Endothelial cell of umbilical vein (primary cell): ENCODE measurements around the gene POU2F3. TPM values are rescaled to one million over a fixed set of nuclear protein-coding genes. Genes with fewer than 3 reads are reported as not detected.

ENCODE experiments used
- BruUV-seq: library from RNA; stranded (reverse); fragments of 400-500 nt; replicated peaks from 2 replicates; lab custom pipeline; 2021; lab: Mats Ljungman, UMichigan
- CTCF ChIA-PET: fragments of 300-600, 350-600 bp; sonication (Branson Sonifier 250); formaldehyde crosslinking; loops from one replicate; lab custom pipeline; 2021; ENCODE audit warnings: antibody characterized with exemption, inconsistent platforms; lab: Charles Lee
- POLR2A ChIA-PET: fragments of 300-600, 350-600 bp; sonication (Branson Sonifier 250); formaldehyde crosslinking; loops from one replicate; lab custom pipeline; 2021; ENCODE audit warnings: antibody characterized with exemption, inconsistent platforms; lab: Charles Lee
- DNase-seq: peaks from one replicate; pipeline ENCODE4 v3.0.0-alpha.2; 2011; ENCODE audit warnings: low read depth, low spot score
- FAIRE-seq: peaks from 2 replicates; lab custom pipeline; 2011; peaks lifted over from hg19 to GRCh38; lab: Jason Lieb, UNC
- H2AFZ ChIP-seq: 2 replicates; pipeline ENCODE4 v1.6.0; 2012; ENCODE audit warnings: low read depth, low read length, control low read depth, inconsistent platforms
- H3K27ac ChIP-seq: 2 replicates; pipeline ENCODE4 v1.5.1; 2011; ENCODE audit warnings: low read depth, mild to moderate bottlenecking, control low read depth, low read length, moderate library complexity; ENCODE audit not compliant: insufficient read depth
- H3K27me3 ChIP-seq, 2 experiments: 2 replicates each; pipeline versions ENCODE4 v1.6.0 to v1.6.1; 2011; ENCODE audit warnings: low read length in 2 of 2, mixed read lengths in 1 of 2; ENCODE audit not compliant: control insufficient read depth in 2 of 2, insufficient read depth in 2 of 2
- H3K36me3 ChIP-seq, 2 experiments: 2 replicates in 1 of 2; 3 replicates in 1 of 2; pipeline ENCODE4 v1.5.1; 2011; ENCODE audit warnings: low read length in 2 of 2, mild to moderate bottlenecking in 1 of 2, moderate library complexity in 1 of 2; ENCODE audit not compliant: control insufficient read depth in 2 of 2, insufficient read depth in 2 of 2; ENCODE audit errors: extremely low read depth in 1 of 2
- H3K4me1 ChIP-seq: 3 replicates; pipeline ENCODE4 v1.5.1; 2011; ENCODE audit warnings: mild to moderate bottlenecking, low read length; ENCODE audit not compliant: control insufficient read depth, insufficient read depth; ENCODE audit errors: extremely low read depth
- H3K4me2 ChIP-seq: 2 replicates; pipeline ENCODE4 v1.6.1; 2011; ENCODE audit warnings: low read length, control low read depth, mixed read lengths; ENCODE audit not compliant: insufficient read depth
- H3K4me3 ChIP-seq, 3 experiments: fragments of 200-600 bp in 1 of 3; sonication (generic), shearing (Covaris generic) in 1 of 3; replicated peaks in 1 of 3; 2 replicates each; pipeline ENCODE4 v1.5.1; 2011 to 2016; ENCODE audit warnings: control low read depth in 3 of 3, low read length in 3 of 3, mild to moderate bottlenecking in 2 of 3, inconsistent platforms in 1 of 3, low read depth in 1 of 3, moderate library complexity in 1 of 3; ENCODE audit not compliant: insufficient read depth in 1 of 3
- H3K79me2 ChIP-seq: 2 replicates; pipeline ENCODE4 v1.6.0; 2012; ENCODE audit warnings: low read length, inconsistent platforms; ENCODE audit not compliant: control insufficient read depth, insufficient read depth
- H3K9ac ChIP-seq: replicated peaks from 2 replicates; pipeline ENCODE3; 2011; ENCODE audit warnings: low read length, control low read depth; ENCODE audit not compliant: insufficient read depth; ENCODE audit errors: extremely low read depth
- H3K9me1 ChIP-seq: replicated peaks from 3 replicates; pipeline ENCODE4 v1.6.0; 2011; ENCODE audit warnings: mild to moderate bottlenecking, low read length; ENCODE audit not compliant: control insufficient read depth, insufficient read depth; ENCODE audit errors: extremely low read depth
- H3K9me3 ChIP-seq: replicated peaks from 2 replicates; pipeline ENCODE4 v1.5.1; 2012; ENCODE audit warnings: low read length, inconsistent platforms; ENCODE audit not compliant: control insufficient read depth, insufficient read depth
- H4K20me1 ChIP-seq: replicated peaks from 2 replicates; pipeline ENCODE3; 2011; ENCODE audit warnings: mild to moderate bottlenecking, low read length; ENCODE audit not compliant: control insufficient read depth, insufficient read depth; ENCODE audit errors: extremely low read depth
- EZH2 ChIP-seq: IDR thresholded peaks from 2 replicates; pipeline ENCODE4 v1.6.1; 2012; ENCODE audit warnings: borderline replicate concordance, low read depth, mild to moderate bottlenecking, moderate library complexity, low read length, inconsistent platforms; ENCODE audit not compliant: severe bottlenecking
- FOS ChIP-seq: IDR thresholded peaks from 2 replicates; pipeline ENCODE4 v1.6.1; 2011; ENCODE audit warnings: mild to moderate bottlenecking, low read length, moderate library complexity, borderline replicate concordance; ENCODE audit not compliant: insufficient read depth
- GATA2 ChIP-seq: IDR thresholded peaks from 2 replicates; pipeline ENCODE4 v1.7.0; 2011; ENCODE audit warnings: low read depth, mild to moderate bottlenecking, moderate library complexity, mixed read lengths, low read length; ENCODE audit not compliant: insufficient read length, insufficient read depth
- JUN ChIP-seq: IDR thresholded peaks from 2 replicates; pipeline ENCODE4 v1.6.1; 2011; ENCODE audit warnings: borderline replicate concordance, low read depth; ENCODE audit not compliant: insufficient read length, insufficient read depth
- MYC ChIP-seq: IDR thresholded peaks from one replicate; pipeline ENCODE4 v1.6.1; 2011; ENCODE audit warnings: mild to moderate bottlenecking, low read depth, low read length
- POLR2A ChIP-seq: IDR thresholded peaks from 2 replicates; pipeline ENCODE4 v1.6.1; 2012; ENCODE audit warnings: low read depth, mild to moderate bottlenecking, control low read depth, low read length
- POLR2AphosphoS5 ChIP-seq: IDR thresholded peaks from 2 replicates; pipeline ENCODE4 v1.6.1; 2012; ENCODE audit warnings: low read depth, mild to moderate bottlenecking, control low read depth, low read length, moderate library complexity; ENCODE audit not compliant: insufficient read depth
- dilution Hi-C: fragments of 300-500 bp; cut with MboI; formaldehyde crosslinking; loops from one replicate; pipeline ENCODE4 v1.15.0; 2019; ENCODE audit warnings: low sequenced_read_pairs; ENCODE audit not compliant: extremely low pct_ligation_motif_present
- intact Hi-C: fragments of 100-400 bp; cut with micrococcal nuclease; formaldehyde crosslinking; loops from one replicate; pipeline ENCODE4 v1.10.0; 2022
- polyA plus RNA-seq, 4 experiments: library from polyadenylated mRNA; depleted of rRNA in 3 of 4; stranded (reverse) in 3 of 4; unstranded in 1 of 4; fragments of >200 nt; gene quantifications; 2 replicates each; pipeline versions ENCODE4 v1.2.1 to v1.2.3, GENCODE V29; 2011 to 2012; ENCODE audit warnings: missing spikeins in 1 of 4
- total RNA-seq: library from RNA; stranded (reverse); gene quantifications from 2 replicates; pipeline ENCODE4 v1.2.3, GENCODE V29; 2021
- TF ChIP-seq, protein P1 (sequence below), 2 donors: IDR thresholded peaks; 1 replicate in 1 of 2; 2 replicates in 1 of 2; pipeline ENCODE4 v1.5.1; 2011; ENCODE audit warnings: low read length in 2 of 2, mild to moderate bottlenecking in 2 of 2, moderate library complexity in 2 of 2, control low read depth in 1 of 2, inconsistent platforms in 1 of 2, low read depth in 1 of 2; ENCODE audit not compliant: insufficient read depth in 1 of 2; ENCODE audit errors: extremely low read depth in 1 of 2
- TF ChIP-seq, protein P2 (sequence below): IDR thresholded peaks from 2 replicates; pipeline ENCODE4 v1.6.1; 2011; ENCODE audit not compliant: insufficient read depth, insufficient read length

Gene POU2F3
- total and polyA plus RNA-seq, 2 donors (not counting 3 experiments of a cell fraction or from before 2014, with no cell fraction given): 0.06 TPM; not detected in 1

DNA sequence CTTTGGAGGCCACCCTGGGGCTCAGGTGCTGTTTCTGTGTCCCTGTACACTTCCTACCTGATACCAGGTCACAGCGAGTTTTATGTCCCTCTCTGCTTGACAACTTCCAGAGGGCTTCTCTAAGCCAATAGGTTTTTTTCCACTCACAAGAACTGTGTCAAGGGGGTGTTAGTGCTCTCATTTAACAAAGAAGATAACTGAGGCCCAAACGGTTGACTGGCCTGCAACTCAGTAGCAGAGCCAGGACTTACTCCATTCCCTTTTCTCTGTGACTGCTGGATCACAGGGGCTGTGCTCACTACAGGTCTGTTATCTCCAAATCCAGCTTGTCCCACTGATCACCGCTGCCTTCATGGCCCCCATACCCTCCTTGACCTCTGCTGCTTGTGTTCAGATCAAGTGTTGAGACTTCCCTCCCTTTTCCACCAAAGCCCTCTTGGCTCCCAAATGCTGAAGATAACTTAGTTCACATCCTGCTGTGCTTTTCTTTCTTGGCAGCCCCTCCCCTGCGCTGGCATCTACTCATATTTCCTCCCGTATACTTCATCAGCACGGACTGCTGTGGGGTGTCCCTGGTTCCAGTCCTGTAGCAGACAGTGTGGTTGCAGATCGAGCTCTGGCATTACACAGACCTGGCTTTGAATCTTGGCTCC, 41.3 kb downstream of the POU2F3 start:
- no peak overlapping the region for H2AFZ ChIP-seq
- dilution Hi-C loops: no loop called here
- H3K4me1 ChIP-seq: no peaks in the 10 kb centered on the region
- no peak for DNase-seq
- no peaks in the 10 kb centered on the region for H3K9me1 ChIP-seq
- POLR2A ChIA-PET: no interaction called here
- FAIRE-seq: no peak
- H3K9ac ChIP-seq: no peak overlapping the region
- H3K4me2 ChIP-seq: no peak overlapping the region
- TF ChIP-seq EZH2 (no peak), POLR2AphosphoS5 (no peak), JUN (no peak)
- TF ChIP-seq, protein P1, sequence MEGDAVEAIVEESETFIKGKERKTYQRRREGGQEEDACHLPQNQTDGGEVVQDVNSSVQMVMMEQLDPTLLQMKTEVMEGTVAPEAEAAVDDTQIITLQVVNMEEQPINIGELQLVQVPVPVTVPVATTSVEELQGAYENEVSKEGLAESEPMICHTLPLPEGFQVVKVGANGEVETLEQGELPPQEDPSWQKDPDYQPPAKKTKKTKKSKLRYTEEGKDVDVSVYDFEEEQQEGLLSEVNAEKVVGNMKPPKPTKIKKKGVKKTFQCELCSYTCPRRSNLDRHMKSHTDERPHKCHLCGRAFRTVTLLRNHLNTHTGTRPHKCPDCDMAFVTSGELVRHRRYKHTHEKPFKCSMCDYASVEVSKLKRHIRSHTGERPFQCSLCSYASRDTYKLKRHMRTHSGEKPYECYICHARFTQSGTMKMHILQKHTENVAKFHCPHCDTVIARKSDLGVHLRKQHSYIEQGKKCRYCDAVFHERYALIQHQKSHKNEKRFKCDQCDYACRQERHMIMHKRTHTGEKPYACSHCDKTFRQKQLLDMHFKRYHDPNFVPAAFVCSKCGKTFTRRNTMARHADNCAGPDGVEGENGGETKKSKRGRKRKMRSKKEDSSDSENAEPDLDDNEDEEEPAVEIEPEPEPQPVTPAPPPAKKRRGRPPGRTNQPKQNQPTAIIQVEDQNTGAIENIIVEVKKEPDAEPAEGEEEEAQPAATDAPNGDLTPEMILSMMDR (IDR thresholded peaks at IDR 0.05; ENCODE audit: extremely low read depth in 1 of 2, insufficient read depth in 1 of 2, low read depth in 1 of 2, low read length in 2 of 2): no peak
- CTCF ChIA-PET: interaction anchor here (1.0 kb wide), 1 partner anchor 19 kb away, joined by 3 read pairs; no protein-coding TSS in a partner anchor
- no TSS peak for BruUV-seq
- H3K79me2 ChIP-seq: no peaks in the 10 kb centered on the region
- H3K27me3 ChIP-seq: peaks cover 0 to 3% of the 10 kb centered on the region in 2 experiments
- no peak overlapping the region for H3K4me3 ChIP-seq
- no peak overlapping the region for H3K27ac ChIP-seq
- intact Hi-C loops: no loop called here
- H4K20me1 ChIP-seq: no peaks in the 10 kb centered on the region
- H3K36me3 ChIP-seq: no peaks in the 10 kb centered on the region
- no peaks in the 10 kb centered on the region for H3K9me3 ChIP-seq

DNA sequence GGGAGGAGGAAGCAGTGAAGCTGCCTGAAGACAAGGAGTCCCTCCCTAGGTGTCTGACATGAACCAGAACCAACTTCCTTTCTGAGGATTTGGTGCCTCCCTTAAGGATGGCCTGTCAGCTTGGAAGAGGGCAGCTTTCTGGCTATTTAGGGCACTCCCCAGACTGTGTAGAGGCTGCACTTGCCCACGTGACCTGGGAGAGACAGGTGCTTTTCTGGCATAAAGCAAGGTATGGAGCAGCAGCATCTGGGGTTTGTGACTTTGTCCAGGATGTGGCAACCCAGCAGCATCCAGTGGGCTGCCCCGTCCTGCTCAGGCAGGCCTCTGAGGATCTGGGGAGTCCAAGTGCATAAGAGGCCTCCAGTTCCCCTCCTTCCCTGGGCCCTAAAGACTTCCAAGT, 43.2 kb downstream of the POU2F3 start:
- Histone ChIP-seq H3K9me3 (no peaks in the 10 kb centered on the region), H3K9me1 (no peaks in the 10 kb centered on the region), H3K79me2 (no peaks in the 10 kb centered on the region), H3K4me1 (no peaks in the 10 kb centered on the region), H3K27ac (no peak overlapping the region), H3K4me2 (no peak overlapping the region), H3K27me3 (peaks cover 0 to 4% of the 10 kb centered on the region in 2 experiments), H3K4me3 (no peak overlapping the region), H3K36me3 (no peaks in the 10 kb centered on the region), H2AFZ (no peak overlapping the region), H4K20me1 (no peaks in the 10 kb centered on the region), H3K9ac (no peak overlapping the region)
- TF ChIP-seq, protein P2, sequence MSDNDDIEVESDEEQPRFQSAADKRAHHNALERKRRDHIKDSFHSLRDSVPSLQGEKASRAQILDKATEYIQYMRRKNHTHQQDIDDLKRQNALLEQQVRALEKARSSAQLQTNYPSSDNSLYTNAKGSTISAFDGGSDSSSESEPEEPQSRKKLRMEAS: no peak
- TF ChIP-seq POLR2AphosphoS5 (no peak), JUN (no peak), EZH2 (no peak), GATA2 (no peak), FOS (no peak), POLR2A (no peak), MYC (no peak)
- TF ChIP-seq, protein P1 (IDR thresholded peaks at IDR 0.05; ENCODE audit: extremely low read depth in 1 of 2, insufficient read depth in 1 of 2, low read depth in 1 of 2, low read length in 2 of 2): no peak
- no peak for DNase-seq
- no peak for FAIRE-seq
- intact Hi-C loops: no loop called here
- CTCF ChIA-PET: interaction anchor here (1.2 kb wide), 1 partner anchor 20 kb away, joined by 3 read pairs; no protein-coding TSS in a partner anchor
- dilution Hi-C loops: no loop called here
- no TSS peak for BruUV-seq
- POLR2A ChIA-PET: no interaction called here
